ENCODE measurements around the gene ARHGAP19.

GRCh38 chr10:97211229-97211628, 81.2 kb downstream of the ARHGAP19 start:
- TF ChIP-seq, protein P1, sequence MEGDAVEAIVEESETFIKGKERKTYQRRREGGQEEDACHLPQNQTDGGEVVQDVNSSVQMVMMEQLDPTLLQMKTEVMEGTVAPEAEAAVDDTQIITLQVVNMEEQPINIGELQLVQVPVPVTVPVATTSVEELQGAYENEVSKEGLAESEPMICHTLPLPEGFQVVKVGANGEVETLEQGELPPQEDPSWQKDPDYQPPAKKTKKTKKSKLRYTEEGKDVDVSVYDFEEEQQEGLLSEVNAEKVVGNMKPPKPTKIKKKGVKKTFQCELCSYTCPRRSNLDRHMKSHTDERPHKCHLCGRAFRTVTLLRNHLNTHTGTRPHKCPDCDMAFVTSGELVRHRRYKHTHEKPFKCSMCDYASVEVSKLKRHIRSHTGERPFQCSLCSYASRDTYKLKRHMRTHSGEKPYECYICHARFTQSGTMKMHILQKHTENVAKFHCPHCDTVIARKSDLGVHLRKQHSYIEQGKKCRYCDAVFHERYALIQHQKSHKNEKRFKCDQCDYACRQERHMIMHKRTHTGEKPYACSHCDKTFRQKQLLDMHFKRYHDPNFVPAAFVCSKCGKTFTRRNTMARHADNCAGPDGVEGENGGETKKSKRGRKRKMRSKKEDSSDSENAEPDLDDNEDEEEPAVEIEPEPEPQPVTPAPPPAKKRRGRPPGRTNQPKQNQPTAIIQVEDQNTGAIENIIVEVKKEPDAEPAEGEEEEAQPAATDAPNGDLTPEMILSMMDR (IDR thresholded peaks at IDR 0.05): no peak
- TF ChIP-seq POLR2A (IDR thresholded peaks at IDR 0.05): no peak

All from thyroid gland (tissue), 4 donors.